ENCODE measurements around the gene LRRC32. TPM values are rescaled to one million over a fixed set of nuclear protein-coding genes. Genes with fewer than 3 reads are reported as not detected.

The LRRC32 gene
- total and polyA plus RNA-seq, 2 of the 4 experiments (the other 2 are of a cell fraction) = 5.2 to 13.7 TPM

DNA sequence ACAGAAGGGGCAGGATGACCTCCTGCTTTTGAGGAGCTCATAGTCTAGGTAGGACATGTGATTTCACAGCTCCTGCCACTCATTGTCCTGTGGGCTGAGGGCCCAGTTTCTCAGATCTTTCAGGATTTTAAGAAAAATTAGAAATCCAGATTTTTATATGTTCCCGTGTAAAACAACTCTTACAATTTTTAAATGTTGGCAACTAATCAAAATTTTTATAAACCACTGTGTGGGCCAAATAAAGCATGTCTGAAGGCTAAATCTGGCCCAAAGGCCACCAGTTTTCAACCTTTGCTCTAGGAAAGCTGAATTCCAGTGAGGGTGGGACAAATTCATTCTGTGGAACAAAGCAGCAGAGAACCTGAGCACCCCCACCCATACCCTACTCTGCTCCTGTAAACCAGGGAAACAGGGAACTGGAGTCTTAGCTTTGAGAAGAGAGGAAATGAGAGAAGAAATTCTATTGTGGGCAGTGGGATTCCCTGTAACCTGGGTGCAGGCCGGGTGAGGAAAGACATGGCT is 20.6 kb downstream of the LRRC32 start (continued):
- no peak for TF ChIP-seq MXI1 (IDR thresholded peaks at IDR 0.05; ENCODE audit: borderline replicate concordance, low read depth, low read length)

DNA sequence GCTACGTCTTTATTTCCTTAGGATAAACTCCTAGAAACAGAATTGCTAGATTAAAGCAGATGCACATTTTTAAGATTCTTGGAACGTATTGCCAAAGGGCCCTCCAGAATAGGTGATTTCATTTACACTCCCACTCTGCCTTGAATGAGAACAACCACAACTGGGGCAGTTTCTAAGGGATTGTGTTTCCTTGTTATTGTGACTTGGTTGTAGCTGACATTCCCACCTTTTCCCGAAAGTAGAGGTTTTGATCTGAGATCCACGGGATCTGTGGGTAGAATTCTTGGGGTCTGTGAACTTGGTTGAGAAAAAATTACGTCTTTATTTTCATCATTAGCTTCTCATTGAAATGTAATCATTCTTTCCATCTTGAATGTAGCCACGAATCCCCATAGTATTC is 21.5 kb downstream of the LRRC32 start:
- intact Hi-C loops (cut with micrococcal nuclease) = no loop called here
- ChIA-PET CTCF (interaction anchor here (1.2 kb wide), 1 partner anchor 50 kb away, joined by 4 read pairs; no protein-coding TSS in a partner anchor), POLR2A (ENCODE audit: unreplicated experiment) (no interaction called here)
- ATAC-seq (ENCODE audit: low read depth) (no peak), DNase-seq (no peak)
- H3K23ac ChIP-seq (ENCODE audit: low read depth, low read length) = no peak overlapping the region
- H3K56ac ChIP-seq (ENCODE audit: extremely low read depth, insufficient read depth, low read length) = no peak overlapping the region
- BruUV-seq (replicated peaks) = no TSS peak
- no peaks in the 10 kb centered on the region for H3K36me3 ChIP-seq (ENCODE audit: control insufficient read depth, insufficient read depth, low read length)
- no peak overlapping the region for H3K9ac ChIP-seq (ENCODE audit: low read depth, low read length)
- H3K14ac ChIP-seq (replicated peaks; ENCODE audit: low read depth, low read length) = no peak overlapping the region
- H3K9me1 ChIP-seq (ENCODE audit: insufficient read depth, low read length) = peaks cover 9% of the 10 kb centered on the region
- no peak overlapping the region for H3K4ac ChIP-seq (ENCODE audit: low read depth, low read length)
- no peak overlapping the region for H2BK5ac ChIP-seq (ENCODE audit: low read depth, low read length, poor library complexity, severe bottlenecking)
- dilution Hi-C loops (cut with HindIII; ENCODE audit: low sequenced_read_pairs, unreplicated experiment) = no loop called here
- no peak overlapping the region for H4K91ac ChIP-seq (ENCODE audit: insufficient read depth, low read depth, low read length)
- H4K5ac ChIP-seq (ENCODE audit: low read depth, low read length) = no peak overlapping the region
- no peak overlapping the region for H2BK15ac ChIP-seq (ENCODE audit: low read depth, low read length)
- H2BK20ac ChIP-seq (ENCODE audit: low read depth, low read length) = no peak overlapping the region
- no peak overlapping the region for H2AK5ac ChIP-seq (ENCODE audit: low read depth, low read length)
- H3K4me3 ChIP-seq (ENCODE audit: insufficient read depth, low read depth, low read length) = no peak overlapping the region
- no peak overlapping the region for H4K8ac ChIP-seq (ENCODE audit: low read depth in 2 of 2, low read length in 2 of 2)
- TF ChIP-seq RCOR1 (IDR thresholded peaks at IDR 0.05; ENCODE audit: insufficient replicate concordance, low read length) (no peak), SMC3 (IDR thresholded peaks at IDR 0.05; ENCODE audit: low read depth, low read length) (no peak), FOS (IDR thresholded peaks at IDR 0.05; ENCODE audit: low read depth, low read length) (no peak), CEBPB (IDR thresholded peaks at IDR 0.05; ENCODE audit: low read depth, low read length) (no peak), RAD21 (IDR thresholded peaks at IDR 0.05; ENCODE audit: low read length) (no peak), CHD1 (IDR thresholded peaks at IDR 0.05; ENCODE audit: low read depth, low read length) (no peak), MAZ (IDR thresholded peaks at IDR 0.05; ENCODE audit: borderline replicate concordance, low read depth, low read length) (no peak)
- TF ChIP-seq, protein P1, sequence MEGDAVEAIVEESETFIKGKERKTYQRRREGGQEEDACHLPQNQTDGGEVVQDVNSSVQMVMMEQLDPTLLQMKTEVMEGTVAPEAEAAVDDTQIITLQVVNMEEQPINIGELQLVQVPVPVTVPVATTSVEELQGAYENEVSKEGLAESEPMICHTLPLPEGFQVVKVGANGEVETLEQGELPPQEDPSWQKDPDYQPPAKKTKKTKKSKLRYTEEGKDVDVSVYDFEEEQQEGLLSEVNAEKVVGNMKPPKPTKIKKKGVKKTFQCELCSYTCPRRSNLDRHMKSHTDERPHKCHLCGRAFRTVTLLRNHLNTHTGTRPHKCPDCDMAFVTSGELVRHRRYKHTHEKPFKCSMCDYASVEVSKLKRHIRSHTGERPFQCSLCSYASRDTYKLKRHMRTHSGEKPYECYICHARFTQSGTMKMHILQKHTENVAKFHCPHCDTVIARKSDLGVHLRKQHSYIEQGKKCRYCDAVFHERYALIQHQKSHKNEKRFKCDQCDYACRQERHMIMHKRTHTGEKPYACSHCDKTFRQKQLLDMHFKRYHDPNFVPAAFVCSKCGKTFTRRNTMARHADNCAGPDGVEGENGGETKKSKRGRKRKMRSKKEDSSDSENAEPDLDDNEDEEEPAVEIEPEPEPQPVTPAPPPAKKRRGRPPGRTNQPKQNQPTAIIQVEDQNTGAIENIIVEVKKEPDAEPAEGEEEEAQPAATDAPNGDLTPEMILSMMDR (conservative IDR thresholded peaks at IDR 0.05; ENCODE audit: low read depth, low read length) = no peak
- TF ChIP-seq, protein P2, sequence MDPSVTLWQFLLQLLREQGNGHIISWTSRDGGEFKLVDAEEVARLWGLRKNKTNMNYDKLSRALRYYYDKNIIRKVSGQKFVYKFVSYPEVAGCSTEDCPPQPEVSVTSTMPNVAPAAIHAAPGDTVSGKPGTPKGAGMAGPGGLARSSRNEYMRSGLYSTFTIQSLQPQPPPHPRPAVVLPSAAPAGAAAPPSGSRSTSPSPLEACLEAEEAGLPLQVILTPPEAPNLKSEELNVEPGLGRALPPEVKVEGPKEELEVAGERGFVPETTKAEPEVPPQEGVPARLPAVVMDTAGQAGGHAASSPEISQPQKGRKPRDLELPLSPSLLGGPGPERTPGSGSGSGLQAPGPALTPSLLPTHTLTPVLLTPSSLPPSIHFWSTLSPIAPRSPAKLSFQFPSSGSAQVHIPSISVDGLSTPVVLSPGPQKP (IDR thresholded peaks at IDR 0.05; ENCODE audit: borderline replicate concordance, low read depth, low read length) = no peak
- H3K4me1 ChIP-seq (ENCODE audit: control insufficient read depth, insufficient read depth, low read length) = peaks cover 10% of the 10 kb centered on the region
- peaks cover 6% of the 10 kb centered on the region for H3K9me3 ChIP-seq (ENCODE audit: control insufficient read depth, insufficient read depth, low read length)
- no peak overlapping the region for H3K27ac ChIP-seq (ENCODE audit: insufficient read depth, low read length)
- H3K27me3 ChIP-seq (ENCODE audit: control insufficient read depth, insufficient read depth, low read length) = peaks cover 16% of the 10 kb centered on the region
- no peak overlapping the region for H2AFZ ChIP-seq (replicated peaks; ENCODE audit: low read length, poor library complexity)
- in situ Hi-C loops (cut with MboI; ENCODE audit: low sequenced_read_pairs) = no loop called here
- H3K4me2 ChIP-seq (ENCODE audit: low read depth, low read length) = no peak overlapping the region
- H3K18ac ChIP-seq (ENCODE audit: low read depth, low read length) = no peak overlapping the region
- 40% methylated on average over 1 of the region's 6 CpGs; no CpG with 5 or more reads in 1 of the 2 experiments for WGBS, 2 experiments (ENCODE audit: extremely low coverage in 2 of 2, insufficient read length in 1 of 2)
- H4K20me1 ChIP-seq (ENCODE audit: insufficient read depth, low read length) = no peaks in the 10 kb centered on the region
- H2AK9ac ChIP-seq (replicated peaks; ENCODE audit: low read depth, low read length, poor library complexity) = no peak overlapping the region
- H3K79me1 ChIP-seq (ENCODE audit: low read depth in 1 of 2, low read length in 2 of 2) = no peaks in the 10 kb centered on the region
- no peak overlapping the region for H2BK120ac ChIP-seq (ENCODE audit: low read depth, low read length)

Measured in IMR-90 (cell line).